ENCODE measurements around the gene MAPKAP1.

MAPKAP1 gene

DNA sequence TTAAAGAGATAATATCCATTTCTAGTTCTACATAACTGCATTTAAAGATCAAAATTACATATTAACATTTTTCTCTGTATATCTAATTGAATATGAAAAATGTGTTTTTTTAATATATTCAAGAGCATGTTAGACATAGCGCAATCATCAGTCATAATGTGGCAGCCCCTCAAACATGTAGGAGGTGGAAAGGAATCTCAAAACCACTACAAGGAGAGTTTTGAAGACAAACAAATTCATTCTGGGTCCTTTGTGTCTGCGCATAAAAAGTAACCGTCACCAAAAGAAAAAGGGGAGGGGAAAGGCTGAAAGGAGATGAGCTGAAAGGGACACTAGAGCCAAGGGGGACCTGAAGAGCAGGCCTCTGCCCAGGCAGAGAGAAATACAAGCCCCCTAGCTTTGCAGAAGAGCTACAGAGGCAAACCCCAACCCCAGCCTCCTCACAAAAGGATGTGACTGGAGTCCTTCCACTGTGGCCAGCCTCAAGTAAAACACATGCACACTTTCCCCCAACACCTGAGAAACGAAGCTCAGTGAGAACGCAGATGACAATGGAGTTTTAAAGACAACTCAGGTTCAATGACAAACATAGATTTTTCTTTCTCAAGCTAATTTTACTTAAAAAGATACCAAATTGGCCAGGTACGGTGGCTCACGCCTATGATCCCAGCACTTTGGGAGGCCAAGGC lies 62.0 kb downstream of the MAPKAP1 start:
- ATAC-seq (ENCODE audit: low read depth) = no peak
- Histone ChIP-seq H3K27me3 (ENCODE audit: insufficient read depth, poor library complexity, severe bottlenecking) (no peaks in the 10 kb centered on the region), H3K9me3 (ENCODE audit: severe bottlenecking) (no peaks in the 10 kb centered on the region), H3K27ac (ENCODE audit: poor library complexity, severe bottlenecking) (no peak overlapping the region), H3K36me3 (ENCODE audit: low read depth) (no peaks in the 10 kb centered on the region), H3K4me3 (ENCODE audit: severe bottlenecking) (no peak overlapping the region), H3K4me1 (ENCODE audit: insufficient read depth, poor library complexity, severe bottlenecking) (peaks cover 24% of the 10 kb centered on the region)
- DNase-seq (ENCODE audit: low spot score) = no peak
- TF ChIP-seq, protein P1, sequence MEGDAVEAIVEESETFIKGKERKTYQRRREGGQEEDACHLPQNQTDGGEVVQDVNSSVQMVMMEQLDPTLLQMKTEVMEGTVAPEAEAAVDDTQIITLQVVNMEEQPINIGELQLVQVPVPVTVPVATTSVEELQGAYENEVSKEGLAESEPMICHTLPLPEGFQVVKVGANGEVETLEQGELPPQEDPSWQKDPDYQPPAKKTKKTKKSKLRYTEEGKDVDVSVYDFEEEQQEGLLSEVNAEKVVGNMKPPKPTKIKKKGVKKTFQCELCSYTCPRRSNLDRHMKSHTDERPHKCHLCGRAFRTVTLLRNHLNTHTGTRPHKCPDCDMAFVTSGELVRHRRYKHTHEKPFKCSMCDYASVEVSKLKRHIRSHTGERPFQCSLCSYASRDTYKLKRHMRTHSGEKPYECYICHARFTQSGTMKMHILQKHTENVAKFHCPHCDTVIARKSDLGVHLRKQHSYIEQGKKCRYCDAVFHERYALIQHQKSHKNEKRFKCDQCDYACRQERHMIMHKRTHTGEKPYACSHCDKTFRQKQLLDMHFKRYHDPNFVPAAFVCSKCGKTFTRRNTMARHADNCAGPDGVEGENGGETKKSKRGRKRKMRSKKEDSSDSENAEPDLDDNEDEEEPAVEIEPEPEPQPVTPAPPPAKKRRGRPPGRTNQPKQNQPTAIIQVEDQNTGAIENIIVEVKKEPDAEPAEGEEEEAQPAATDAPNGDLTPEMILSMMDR (IDR thresholded peaks at IDR 0.05; ENCODE audit: poor library complexity, severe bottlenecking) = no peak

DNA sequence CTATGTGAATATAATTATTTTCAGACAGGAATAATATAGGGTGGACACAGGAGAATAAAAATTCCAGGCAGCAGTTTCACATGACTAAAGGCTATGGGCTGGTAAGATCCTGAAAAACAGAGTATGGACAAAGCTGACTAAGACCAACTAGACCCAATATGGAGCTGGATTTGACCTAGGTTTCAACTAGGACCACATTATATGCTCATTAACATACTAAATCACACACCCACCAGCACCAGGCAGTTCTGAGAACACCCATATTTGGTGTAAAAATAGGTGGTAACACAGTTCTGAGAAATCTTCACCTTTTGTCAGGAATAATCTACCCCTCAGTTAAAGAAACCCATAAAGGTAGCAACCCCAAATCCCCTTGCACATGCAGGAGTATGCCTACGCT lies 64.7 kb downstream of the MAPKAP1 start:
- no peaks in the 10 kb centered on the region for H3K36me3 ChIP-seq (ENCODE audit: low read depth)
- H3K9me3 ChIP-seq (ENCODE audit: severe bottlenecking) = no peaks in the 10 kb centered on the region
- H3K27me3 ChIP-seq (ENCODE audit: insufficient read depth, poor library complexity, severe bottlenecking) = no peaks in the 10 kb centered on the region
- H3K27ac ChIP-seq (ENCODE audit: poor library complexity, severe bottlenecking) = no peak overlapping the region
- TF ChIP-seq, protein P1 (IDR thresholded peaks at IDR 0.05; ENCODE audit: poor library complexity, severe bottlenecking) = no peak
- ATAC-seq (ENCODE audit: low read depth) (no peak), DNase-seq (ENCODE audit: low spot score) (no peak)
- peaks cover 5% of the 10 kb centered on the region for H3K4me1 ChIP-seq (ENCODE audit: insufficient read depth, poor library complexity, severe bottlenecking)
- H3K4me3 ChIP-seq (ENCODE audit: severe bottlenecking) = no peak overlapping the region

DNA sequence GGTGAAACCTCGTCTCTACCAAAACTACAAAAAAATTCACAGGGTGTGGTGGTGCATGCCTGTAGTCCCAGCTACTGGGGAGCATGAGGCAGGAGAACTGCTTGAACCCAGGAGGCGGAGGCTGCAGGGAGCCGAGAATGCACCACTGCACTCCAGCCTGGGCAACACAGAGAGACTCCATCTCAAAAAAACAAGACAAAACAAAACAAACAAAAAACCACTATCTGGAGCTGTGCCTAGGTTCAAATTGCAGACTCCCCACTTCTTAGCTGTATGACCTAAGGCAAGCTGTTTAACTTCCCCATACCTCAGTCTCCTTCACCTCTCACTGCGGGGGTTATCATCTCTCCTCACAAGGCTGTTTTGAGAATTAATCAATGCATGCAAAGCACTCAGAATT lies 68.0 kb downstream of the MAPKAP1 start:
- no peaks in the 10 kb centered on the region for H3K9me3 ChIP-seq (ENCODE audit: severe bottlenecking)
- TF ChIP-seq, protein P1 (IDR thresholded peaks at IDR 0.05; ENCODE audit: poor library complexity, severe bottlenecking) = no peak
- peaks cover 6% of the 10 kb centered on the region for H3K4me1 ChIP-seq (ENCODE audit: insufficient read depth, poor library complexity, severe bottlenecking)
- H3K27me3 ChIP-seq (ENCODE audit: insufficient read depth, poor library complexity, severe bottlenecking) = no peaks in the 10 kb centered on the region
- ATAC-seq (ENCODE audit: low read depth) (no peak), DNase-seq (ENCODE audit: low spot score) (no peak)
- H3K36me3 ChIP-seq (ENCODE audit: low read depth) = no peaks in the 10 kb centered on the region
- no peak overlapping the region for H3K27ac ChIP-seq (ENCODE audit: poor library complexity, severe bottlenecking)
- no peak overlapping the region for H3K4me3 ChIP-seq (ENCODE audit: severe bottlenecking)

DNA sequence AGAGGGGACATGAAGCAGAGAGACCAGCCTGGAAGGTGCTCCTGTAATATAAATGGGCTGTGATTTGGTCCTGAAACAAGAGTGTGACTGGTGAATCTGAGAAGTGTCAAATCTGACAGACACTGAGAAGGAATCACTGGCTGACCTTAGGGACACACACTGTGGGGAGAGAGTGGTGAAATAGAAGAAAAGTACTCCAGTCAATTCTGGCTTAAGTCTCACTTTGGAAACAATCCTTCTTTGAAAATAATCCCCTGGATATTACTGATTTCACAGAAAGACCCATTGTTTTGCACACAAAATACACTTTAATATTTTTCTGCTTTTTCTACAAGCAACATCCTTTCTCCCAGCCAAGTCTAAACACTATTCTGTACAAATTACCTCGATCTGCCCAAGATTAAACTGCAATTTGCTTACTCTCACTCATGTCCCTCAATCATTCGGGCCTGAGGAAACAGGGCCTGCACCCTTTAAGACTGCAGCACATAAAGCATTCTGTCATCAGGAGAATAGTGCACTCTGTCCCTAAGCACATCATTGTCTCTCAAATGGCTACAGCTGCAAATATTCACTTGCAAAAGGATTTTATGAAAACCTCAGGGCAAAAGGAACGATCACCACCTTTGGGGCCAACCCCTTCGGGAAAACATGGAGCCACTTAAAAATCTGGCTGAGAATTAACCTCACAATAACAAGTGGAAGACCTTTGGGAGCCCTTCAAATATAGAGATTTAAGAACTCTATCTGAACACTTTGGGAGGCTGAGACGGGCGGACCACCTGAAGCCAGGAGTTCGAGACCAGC lies 68.6 kb downstream of the MAPKAP1 start:
- Histone ChIP-seq H3K27ac (ENCODE audit: poor library complexity, severe bottlenecking) (no peak overlapping the region), H3K36me3 (ENCODE audit: low read depth) (no peaks in the 10 kb centered on the region), H3K4me3 (ENCODE audit: severe bottlenecking) (no peak overlapping the region), H3K9me3 (ENCODE audit: severe bottlenecking) (no peaks in the 10 kb centered on the region), H3K27me3 (ENCODE audit: insufficient read depth, poor library complexity, severe bottlenecking) (no peaks in the 10 kb centered on the region), H3K4me1 (ENCODE audit: insufficient read depth, poor library complexity, severe bottlenecking) (peaks cover 13% of the 10 kb centered on the region)
- DNase-seq (ENCODE audit: low spot score) (no peak), ATAC-seq (ENCODE audit: low read depth) (no peak)
- TF ChIP-seq, protein P1 (IDR thresholded peaks at IDR 0.05; ENCODE audit: poor library complexity, severe bottlenecking) = no peak

DNA sequence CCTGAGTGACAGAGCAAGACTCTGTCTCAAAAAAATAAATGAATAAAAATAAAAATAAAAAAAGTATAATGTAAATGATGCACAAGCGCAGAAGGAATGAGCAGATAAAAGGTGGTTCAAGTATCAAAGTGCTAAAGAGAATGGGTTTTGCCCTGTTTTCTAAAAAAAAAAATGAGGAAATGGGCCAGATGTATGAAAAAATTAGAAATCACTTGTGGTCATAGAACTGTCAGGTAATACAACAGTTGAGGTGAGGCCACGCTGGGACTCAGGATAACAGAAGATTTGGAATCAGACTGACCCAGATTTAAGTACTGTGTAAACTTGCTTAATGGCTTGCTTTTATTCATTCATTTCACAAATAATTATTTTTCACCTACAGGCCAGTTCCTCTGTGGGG lies 69.8 kb downstream of the MAPKAP1 start:
- H3K4me3 ChIP-seq (ENCODE audit: severe bottlenecking) = no peak overlapping the region
- ATAC-seq (ENCODE audit: low read depth) = no peak
- DNase-seq (ENCODE audit: low spot score) = no peak
- peaks cover 25% of the 10 kb centered on the region for H3K4me1 ChIP-seq (ENCODE audit: insufficient read depth, poor library complexity, severe bottlenecking)
- TF ChIP-seq, protein P1 (IDR thresholded peaks at IDR 0.05; ENCODE audit: poor library complexity, severe bottlenecking) = no peak
- no peaks in the 10 kb centered on the region for H3K36me3 ChIP-seq (ENCODE audit: low read depth)
- H3K27me3 ChIP-seq (ENCODE audit: insufficient read depth, poor library complexity, severe bottlenecking) = no peaks in the 10 kb centered on the region
- no peak overlapping the region for H3K27ac ChIP-seq (ENCODE audit: poor library complexity, severe bottlenecking)
- H3K9me3 ChIP-seq (ENCODE audit: severe bottlenecking) = no peaks in the 10 kb centered on the region
